Measurements from ENCODE around the gene TMEM141.

TMEM141 gene

GRCh38 chr9:136790640-136791515, at the start of gene TMEM141:
TMEM141 (plus strand) TSS chr9:136791344; CDS start chr9:136791371, 27 bp downstream.
- DNase-seq (ENCODE audit: low spot score), result peak; percentile 98

- DNase-seq (ENCODE audit: low spot score), result no peak
These were observed 49.1 kb upstream of the TMEM141 start for GRCh38 chr9:136741883-136742571.

GRCh38 chr9:136742591-136743391, 48.4 kb upstream of the TMEM141 start, which contains the start of gene LCN10:
LCN10 (minus strand) TSS chr9:136742940; CDS start chr9:136742903, 37 bp downstream.
- no peak for DNase-seq (ENCODE audit: low spot score)

GRCh38 chr9:136743639-136744211, 47.4 kb upstream of the TMEM141 start:
- DNase-seq (ENCODE audit: low spot score), result no peak

GRCh38 chr9:136744773-136745172, 46.4 kb upstream of the TMEM141 start:
- DNase-seq (ENCODE audit: low spot score), result no peak

- DNase-seq (ENCODE audit: low spot score), result no peak
These were observed 45.6 kb upstream of the TMEM141 start for GRCh38 chr9:136745389-136746154.

- DNase-seq (ENCODE audit: low spot score), result no peak
These were observed 45.0 kb upstream of the TMEM141 start for GRCh38 chr9:136746155-136746490.

GRCh38 chr9:136746621-136747020, 44.5 kb upstream of the TMEM141 start:
- DNase-seq (ENCODE audit: low spot score), result no peak

- DNase-seq (ENCODE audit: low spot score), result no peak
These were observed 43.7 kb upstream of the TMEM141 start for GRCh38 chr9:136747161-136748060.

- no peak for DNase-seq (ENCODE audit: low spot score)
These were observed 42.9 kb upstream of the TMEM141 start, which contains the start of gene LCN6 for GRCh38 chr9:136748201-136748600. LCN6 (minus strand) TSS chr9:136748525; CDS start chr9:136748483, 42 bp downstream.

GRCh38 chr9:136748666-136749611, 42.2 kb upstream of the TMEM141 start:
- DNase-seq (ENCODE audit: low spot score), result no peak

- no peak for DNase-seq (ENCODE audit: low spot score)
These were observed 40.6 kb upstream of the TMEM141 start for GRCh38 chr9:136750526-136750925.

- no peak for DNase-seq (ENCODE audit: low spot score)
These were observed 39.9 kb upstream of the TMEM141 start for GRCh38 chr9:136751244-136751643.

- DNase-seq (ENCODE audit: low spot score), result no peak
These were observed 39.3 kb upstream of the TMEM141 start for GRCh38 chr9:136751814-136752213.

- DNase-seq (ENCODE audit: low spot score), result no peak
These were observed 37.6 kb upstream of the TMEM141 start for GRCh38 chr9:136753371-136754058.

GRCh38 chr9:136754059-136754572, 37.0 kb upstream of the TMEM141 start:
- DNase-seq (ENCODE audit: low spot score), result no peak

GRCh38 chr9:136754626-136755301, 36.4 kb upstream of the TMEM141 start:
- DNase-seq (ENCODE audit: low spot score), result no peak
